ENCODE measurements around the gene DSCAM. TPM values are rescaled to one million over a fixed set of nuclear protein-coding genes. Genes with fewer than 3 reads are reported as not detected.

DSCAM gene
- total and polyA plus RNA-seq, 2 experiments from 2014 or later = 0.07 TPM; not detected in 1

GRCh38 chr21:40684726-40685125 is 162.2 kb downstream of the DSCAM start (continued):
- TF ChIP-seq, protein P1, sequence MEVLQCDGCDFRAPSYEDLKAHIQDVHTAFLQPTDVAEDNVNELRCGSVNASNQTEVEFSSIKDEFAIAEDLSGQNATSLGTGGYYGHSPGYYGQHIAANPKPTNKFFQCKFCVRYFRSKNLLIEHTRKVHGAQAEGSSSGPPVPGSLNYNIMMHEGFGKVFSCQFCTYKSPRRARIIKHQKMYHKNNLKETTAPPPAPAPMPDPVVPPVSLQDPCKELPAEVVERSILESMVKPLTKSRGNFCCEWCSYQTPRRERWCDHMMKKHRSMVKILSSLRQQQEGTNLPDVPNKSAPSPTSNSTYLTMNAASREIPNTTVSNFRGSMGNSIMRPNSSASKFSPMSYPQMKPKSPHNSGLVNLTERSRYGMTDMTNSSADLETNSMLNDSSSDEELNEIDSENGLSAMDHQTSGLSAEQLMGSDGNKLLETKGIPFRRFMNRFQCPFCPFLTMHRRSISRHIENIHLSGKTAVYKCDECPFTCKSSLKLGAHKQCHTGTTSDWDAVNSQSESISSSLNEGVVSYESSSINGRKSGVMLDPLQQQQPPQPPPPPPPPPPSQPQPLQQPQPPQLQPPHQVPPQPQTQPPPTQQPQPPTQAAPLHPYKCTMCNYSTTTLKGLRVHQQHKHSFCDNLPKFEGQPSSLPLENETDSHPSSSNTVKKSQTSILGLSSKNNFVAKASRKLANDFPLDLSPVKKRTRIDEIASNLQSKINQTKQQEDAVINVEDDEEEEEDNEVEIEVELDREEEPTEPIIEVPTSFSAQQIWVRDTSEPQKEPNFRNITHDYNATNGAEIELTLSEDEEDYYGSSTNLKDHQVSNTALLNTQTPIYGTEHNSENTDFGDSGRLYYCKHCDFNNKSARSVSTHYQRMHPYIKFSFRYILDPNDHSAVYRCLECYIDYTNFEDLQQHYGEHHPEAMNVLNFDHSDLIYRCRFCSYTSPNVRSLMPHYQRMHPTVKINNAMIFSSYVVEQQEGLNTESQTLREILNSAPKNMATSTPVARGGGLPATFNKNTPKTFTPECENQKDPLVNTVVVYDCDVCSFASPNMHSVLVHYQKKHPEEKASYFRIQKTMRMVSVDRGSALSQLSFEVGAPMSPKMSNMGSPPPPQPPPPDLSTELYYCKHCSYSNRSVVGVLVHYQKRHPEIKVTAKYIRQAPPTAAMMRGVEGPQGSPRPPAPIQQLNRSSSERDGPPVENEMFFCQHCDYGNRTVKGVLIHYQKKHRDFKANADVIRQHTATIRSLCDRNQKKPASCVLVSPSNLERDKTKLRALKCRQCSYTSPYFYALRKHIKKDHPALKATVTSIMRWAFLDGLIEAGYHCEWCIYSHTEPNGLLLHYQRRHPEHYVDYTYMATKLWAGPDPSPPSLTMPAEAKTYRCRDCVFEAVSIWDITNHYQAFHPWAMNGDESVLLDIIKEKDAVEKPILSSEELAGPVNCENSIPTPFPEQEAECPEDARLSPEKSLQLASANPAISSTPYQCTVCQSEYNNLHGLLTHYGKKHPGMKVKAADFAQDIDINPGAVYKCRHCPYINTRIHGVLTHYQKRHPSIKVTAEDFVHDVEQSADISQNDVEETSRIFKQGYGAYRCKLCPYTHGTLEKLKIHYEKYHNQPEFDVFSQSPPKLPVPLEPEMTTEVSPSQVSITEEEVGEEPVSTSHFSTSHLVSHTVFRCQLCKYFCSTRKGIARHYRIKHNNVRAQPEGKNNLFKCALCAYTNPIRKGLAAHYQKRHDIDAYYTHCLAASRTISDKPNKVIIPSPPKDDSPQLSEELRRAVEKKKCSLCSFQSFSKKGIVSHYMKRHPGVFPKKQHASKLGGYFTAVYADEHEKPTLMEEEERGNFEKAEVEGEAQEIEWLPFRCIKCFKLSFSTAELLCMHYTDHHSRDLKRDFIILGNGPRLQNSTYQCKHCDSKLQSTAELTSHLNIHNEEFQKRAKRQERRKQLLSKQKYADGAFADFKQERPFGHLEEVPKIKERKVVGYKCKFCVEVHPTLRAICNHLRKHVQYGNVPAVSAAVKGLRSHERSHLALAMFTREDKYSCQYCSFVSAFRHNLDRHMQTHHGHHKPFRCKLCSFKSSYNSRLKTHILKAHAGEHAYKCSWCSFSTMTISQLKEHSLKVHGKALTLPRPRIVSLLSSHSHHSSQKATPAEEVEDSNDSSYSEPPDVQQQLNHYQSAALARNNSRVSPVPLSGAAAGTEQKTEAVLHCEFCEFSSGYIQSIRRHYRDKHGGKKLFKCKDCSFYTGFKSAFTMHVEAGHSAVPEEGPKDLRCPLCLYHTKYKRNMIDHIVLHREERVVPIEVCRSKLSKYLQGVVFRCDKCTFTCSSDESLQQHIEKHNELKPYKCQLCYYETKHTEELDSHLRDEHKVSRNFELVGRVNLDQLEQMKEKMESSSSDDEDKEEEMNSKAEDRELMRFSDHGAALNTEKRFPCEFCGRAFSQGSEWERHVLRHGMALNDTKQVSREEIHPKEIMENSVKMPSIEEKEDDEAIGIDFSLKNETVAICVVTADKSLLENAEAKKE (CRISPR knock-in tag; IDR thresholded peaks at IDR 0.05) = no peak
- TF ChIP-seq POLR2AphosphoS5 (IDR thresholded peaks at IDR 0.05; ENCODE audit: low read depth) = no peak
- TF ChIP-seq, protein P2, sequence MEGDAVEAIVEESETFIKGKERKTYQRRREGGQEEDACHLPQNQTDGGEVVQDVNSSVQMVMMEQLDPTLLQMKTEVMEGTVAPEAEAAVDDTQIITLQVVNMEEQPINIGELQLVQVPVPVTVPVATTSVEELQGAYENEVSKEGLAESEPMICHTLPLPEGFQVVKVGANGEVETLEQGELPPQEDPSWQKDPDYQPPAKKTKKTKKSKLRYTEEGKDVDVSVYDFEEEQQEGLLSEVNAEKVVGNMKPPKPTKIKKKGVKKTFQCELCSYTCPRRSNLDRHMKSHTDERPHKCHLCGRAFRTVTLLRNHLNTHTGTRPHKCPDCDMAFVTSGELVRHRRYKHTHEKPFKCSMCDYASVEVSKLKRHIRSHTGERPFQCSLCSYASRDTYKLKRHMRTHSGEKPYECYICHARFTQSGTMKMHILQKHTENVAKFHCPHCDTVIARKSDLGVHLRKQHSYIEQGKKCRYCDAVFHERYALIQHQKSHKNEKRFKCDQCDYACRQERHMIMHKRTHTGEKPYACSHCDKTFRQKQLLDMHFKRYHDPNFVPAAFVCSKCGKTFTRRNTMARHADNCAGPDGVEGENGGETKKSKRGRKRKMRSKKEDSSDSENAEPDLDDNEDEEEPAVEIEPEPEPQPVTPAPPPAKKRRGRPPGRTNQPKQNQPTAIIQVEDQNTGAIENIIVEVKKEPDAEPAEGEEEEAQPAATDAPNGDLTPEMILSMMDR (conservative IDR thresholded peaks at IDR 0.05; ENCODE audit: low read depth in 2 of 2) = no peak
- TF ChIP-seq EZH2phosphoT487 (IDR thresholded peaks at IDR 0.05; ENCODE audit: unreplicated experiment) = no peak
- TF ChIP-seq ZNF114 (CRISPR knock-in tag; IDR thresholded peaks at IDR 0.05) = no peak
- no peak for TF ChIP-seq STAT1 (IDR thresholded peaks at IDR 0.05; ENCODE audit: unreplicated experiment)
- TF ChIP-seq JUNB (IDR thresholded peaks at IDR 0.05; ENCODE audit: unreplicated experiment) = no peak

- Histone ChIP-seq H3K4me1 (ENCODE audit: insufficient read depth) (0 out of 2 replicates have a peak, but pooled peaks cover 4% of the 10 kb centered on the region), H3K4me2 (no peak overlapping the region), H3K4me3 (no peak overlapping the region), H4K20me1 (replicated peaks; ENCODE audit: insufficient read depth) (no peaks in the 10 kb centered on the region), H3K27me3 (ENCODE audit: insufficient read depth) (no peaks in the 10 kb centered on the region), H3K79me2 (replicated peaks; ENCODE audit: insufficient read depth) (no peaks in the 10 kb centered on the region), H2AFZ (no peak overlapping the region), H3K9me2 (ENCODE audit: insufficient read depth) (no peaks in the 10 kb centered on the region), H3K36me3 (ENCODE audit: insufficient read depth) (no peaks in the 10 kb centered on the region), H3K27ac (ENCODE audit: low read depth) (no peak overlapping the region), H3F3A (replicated peaks; ENCODE audit: low read depth) (no peaks in the 10 kb centered on the region)
- DNase-seq (ENCODE audit: low spot score) (no peak), ATAC-seq (no peak)
- peaks cover 7% of the 10 kb centered on the region for H3K27me3 Mint-ChIP-seq (ENCODE audit: insufficient read depth, low read depth, poor library complexity)
- H3K36me3 Mint-ChIP-seq (ENCODE audit: low read depth) = peaks cover 29% of the 10 kb centered on the region
- TF ChIP-seq ETS1 (IDR thresholded peaks at IDR 0.05) (no peak), CREB1 (CRISPR knock-in tag; IDR thresholded peaks at IDR 0.05; ENCODE audit: low read depth) (no peak)
- no peak overlapping the region for H3K27ac Mint-ChIP-seq
- peaks cover 15% of the 10 kb centered on the region; the same call in 2 of the 3 replicates for H3K4me1 Mint-ChIP-seq
- H3K9me3 Mint-ChIP-seq = peaks cover 83% of the 10 kb centered on the region
- no peak overlapping the region for H3K4me3 Mint-ChIP-seq
These were observed 163.6 kb downstream of the DSCAM start for GRCh38 chr21:40683349-40683748.

Measured in GM23338 (cell line).